ENCODE data around the gene SMAD7.

- TF ChIP-seq POLR2AphosphoS5 (IDR thresholded peaks at IDR 0.05; ENCODE audit: low read depth, low read length) (no peak), TAF1 (IDR thresholded peaks at IDR 0.05; ENCODE audit: borderline replicate concordance, insufficient read depth, low read length) (no peak)
Observed at GRCh38 chr18:48875314-48875941, 75.3 kb downstream of the SMAD7 start.
